HCT116 (cell line): Measurements from ENCODE around the gene SRF.

Experiments used
- CTCF ChIP-seq, 3 experiments: fragments of 200-600 bp in 1 of 3; sonication (generic) in 1 of 3; IDR thresholded peaks in 2 of 3; conservative IDR thresholded peaks in 1 of 3; 2 replicates each; pipeline ENCODE4 v1.5.1; 2012 to 2017; ENCODE audit warnings: low read depth in 2 of 3, low read length in 2 of 3, antibody characterized with exemption in 1 of 3, borderline replicate concordance in 1 of 3, control low read depth in 1 of 3, mild to moderate bottlenecking in 1 of 3, mixed read lengths in 1 of 3, mixed run types in 1 of 3, moderate library complexity in 1 of 3; ENCODE audit not compliant: insufficient read depth in 1 of 3
- EGR1 ChIP-seq: IDR thresholded peaks from 2 replicates; pipeline ENCODE4 v1.6.1; 2012; ENCODE audit warnings: low read depth
- EZH2 ChIP-seq: fragments of 200-600 bp; sonication (generic); IDR thresholded peaks from 2 replicates; pipeline ENCODE4 v1.6.1; 2017; ENCODE audit warnings: antibody characterized with exemption, mixed run types
- JUND ChIP-seq: IDR thresholded peaks from 2 replicates; pipeline ENCODE4 v1.6.1; 2012
- POLR2A ChIP-seq: IDR thresholded peaks from 2 replicates; pipeline ENCODE4 v1.7.0; 2011; ENCODE audit warnings: borderline replicate concordance; ENCODE audit not compliant: insufficient read depth, insufficient read length; ENCODE audit errors: extremely low read depth
- POLR2AphosphoS5 ChIP-seq: IDR thresholded peaks from 2 replicates; pipeline ENCODE4 v1.6.1; 2011; ENCODE audit warnings: mild to moderate bottlenecking, low read depth, low read length, moderate library complexity
- SIN3A ChIP-seq: IDR thresholded peaks from 2 replicates; pipeline ENCODE4 v1.6.1; 2012; ENCODE audit warnings: low read depth
- SP1 ChIP-seq: IDR thresholded peaks from 2 replicates; pipeline ENCODE4 v1.6.1; 2012; ENCODE audit warnings: low read depth
- YY1 ChIP-seq: IDR thresholded peaks from 2 replicates; pipeline ENCODE4 v1.6.1; 2011; ENCODE audit warnings: low read length, low read depth, moderate library complexity, mild to moderate bottlenecking; ENCODE audit not compliant: insufficient replicate concordance; ENCODE audit errors: extremely low read depth

DNA sequence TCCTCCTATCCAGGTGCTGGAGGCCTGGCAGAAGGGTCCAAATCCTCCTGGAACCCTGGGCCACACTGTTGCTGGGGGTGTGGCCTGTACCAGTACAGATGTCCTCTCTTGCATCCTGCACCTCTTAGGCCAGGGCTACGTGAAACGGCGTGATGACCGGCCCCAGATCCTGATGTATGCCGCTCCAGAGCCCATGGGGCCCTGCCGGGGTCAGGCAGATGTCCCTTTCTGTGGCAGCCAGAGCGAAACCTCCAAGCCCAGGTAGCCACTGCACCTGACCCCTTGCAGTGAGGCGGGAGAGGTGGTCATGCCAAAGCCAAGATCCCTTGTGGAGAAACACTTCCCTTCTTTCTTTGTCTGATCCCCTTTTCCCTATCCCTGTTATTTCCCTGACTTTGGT lies 44.0 kb downstream of the SRF start:
- no peak for TF ChIP-seq YY1
- no peak for TF ChIP-seq CTCF (IDR thresholded peaks at IDR 0.05 in 2 of 3, conservative IDR thresholded peaks at IDR 0.05 in 1 of 3; ENCODE audit: borderline replicate concordance in 1 of 3, insufficient read depth in 1 of 3, low read depth in 2 of 3, low read length in 2 of 3)
- TF ChIP-seq SIN3A: no peak
- no peak for TF ChIP-seq JUND
- no peak for TF ChIP-seq EGR1
- no peak for TF ChIP-seq POLR2AphosphoS5
- TF ChIP-seq EZH2: no peak
- no peak for TF ChIP-seq POLR2A
- TF ChIP-seq SP1: no peak
